Left ventricle myocardium inferior (tissue), 1 donor: ENCODE measurements around the gene TBC1D2. TPM values are rescaled to one million over a fixed set of nuclear protein-coding genes. Genes with fewer than 3 reads are reported as not detected.

Experiments
- DNase-seq: peaks from one replicate; pipeline ENCODE4 v3.0.0-alpha.2; 2020
- H3K27ac ChIP-seq: fragments of 200-600 bp; replicated peaks from 2 replicates; pipeline ENCODE4 v1.8.0; 2021
- H3K27me3 ChIP-seq: fragments of 200-600 bp; 2 replicates; pipeline ENCODE4 v1.8.0; 2021; ENCODE audit warnings: low read depth
- H3K36me3 ChIP-seq: fragments of 200-600 bp; 2 replicates; pipeline ENCODE4 v1.8.0; 2021
- H3K4me1 ChIP-seq: fragments of 200-600 bp; 2 replicates; pipeline ENCODE4 v1.8.0; 2021
- H3K4me3 ChIP-seq: fragments of 200-600 bp; 2 replicates; pipeline ENCODE4 v1.8.0; 2021; ENCODE audit warnings: mild to moderate bottlenecking, moderate library complexity
- H3K9me3 ChIP-seq: fragments of 200-600 bp; replicated peaks from 2 replicates; pipeline ENCODE4 v1.8.0; 2021
- intact Hi-C: fragments of 100-400 bp; cut with micrococcal nuclease; formaldehyde crosslinking; loops from one replicate; pipeline ENCODE4 v1.11.0; 2022
- microRNA-seq: library from miRNA; unstranded; fragments of <30 nt; microRNA quantifications from one replicate; pipeline ENCODE4 v1.2.0, GENCODE V29; 2020
- total RNA-seq: library from RNA; stranded (reverse); fragmentation: NEBNext Ultra II Directional; extraction: Animal tissue kit (Norgen Biotek cat#: 25700); gene quantifications from one replicate; pipeline ENCODE4 v1.2.1, GENCODE V29; 2021
- TF ChIP-seq, protein P1 (sequence below): fragments of 200-600 bp; IDR thresholded peaks from 2 replicates; pipeline ENCODE4 v1.8.0; 2021; ENCODE audit warnings: antibody characterized with exemption, mild to moderate bottlenecking, borderline replicate concordance
- donor health status: DM: no; HTN: yes; CAD: no; lungs with severe emphysema.

Gene TBC1D2
- total RNA-seq, 1 donor from 2014 or later = 1.7 TPM

DNA sequence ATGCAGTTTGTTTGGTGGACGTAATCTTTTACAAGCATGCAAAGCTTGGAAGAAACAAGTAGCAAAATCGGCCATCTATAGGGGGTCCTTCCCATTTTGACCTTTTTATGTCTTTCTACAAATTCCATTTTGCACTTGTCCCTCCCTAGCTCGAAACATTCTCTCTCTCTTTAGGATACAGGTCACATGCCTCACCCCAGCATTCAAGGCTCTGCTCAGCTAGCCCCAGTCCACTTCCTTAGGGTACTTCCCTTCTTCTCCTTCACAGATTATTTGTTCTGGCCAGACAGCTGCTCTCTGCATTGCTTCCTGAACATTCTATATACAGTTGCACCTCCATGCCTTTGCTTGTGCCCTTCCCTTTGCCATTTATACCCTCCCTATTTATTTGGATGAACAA lies 104.7 kb downstream of the TBC1D2 start:
- Histone ChIP-seq H3K4me3 (no peak overlapping the region), H3K4me1 (no peaks in the 10 kb centered on the region), H3K9me3 (peaks cover 10% of the 10 kb centered on the region), H3K36me3 (no peaks in the 10 kb centered on the region), H3K27ac (no peak overlapping the region), H3K27me3 (no peaks in the 10 kb centered on the region)
- intact Hi-C loops = no loop called here
- no peak for DNase-seq
- TF ChIP-seq, protein P1, sequence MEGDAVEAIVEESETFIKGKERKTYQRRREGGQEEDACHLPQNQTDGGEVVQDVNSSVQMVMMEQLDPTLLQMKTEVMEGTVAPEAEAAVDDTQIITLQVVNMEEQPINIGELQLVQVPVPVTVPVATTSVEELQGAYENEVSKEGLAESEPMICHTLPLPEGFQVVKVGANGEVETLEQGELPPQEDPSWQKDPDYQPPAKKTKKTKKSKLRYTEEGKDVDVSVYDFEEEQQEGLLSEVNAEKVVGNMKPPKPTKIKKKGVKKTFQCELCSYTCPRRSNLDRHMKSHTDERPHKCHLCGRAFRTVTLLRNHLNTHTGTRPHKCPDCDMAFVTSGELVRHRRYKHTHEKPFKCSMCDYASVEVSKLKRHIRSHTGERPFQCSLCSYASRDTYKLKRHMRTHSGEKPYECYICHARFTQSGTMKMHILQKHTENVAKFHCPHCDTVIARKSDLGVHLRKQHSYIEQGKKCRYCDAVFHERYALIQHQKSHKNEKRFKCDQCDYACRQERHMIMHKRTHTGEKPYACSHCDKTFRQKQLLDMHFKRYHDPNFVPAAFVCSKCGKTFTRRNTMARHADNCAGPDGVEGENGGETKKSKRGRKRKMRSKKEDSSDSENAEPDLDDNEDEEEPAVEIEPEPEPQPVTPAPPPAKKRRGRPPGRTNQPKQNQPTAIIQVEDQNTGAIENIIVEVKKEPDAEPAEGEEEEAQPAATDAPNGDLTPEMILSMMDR = no peak

DNA sequence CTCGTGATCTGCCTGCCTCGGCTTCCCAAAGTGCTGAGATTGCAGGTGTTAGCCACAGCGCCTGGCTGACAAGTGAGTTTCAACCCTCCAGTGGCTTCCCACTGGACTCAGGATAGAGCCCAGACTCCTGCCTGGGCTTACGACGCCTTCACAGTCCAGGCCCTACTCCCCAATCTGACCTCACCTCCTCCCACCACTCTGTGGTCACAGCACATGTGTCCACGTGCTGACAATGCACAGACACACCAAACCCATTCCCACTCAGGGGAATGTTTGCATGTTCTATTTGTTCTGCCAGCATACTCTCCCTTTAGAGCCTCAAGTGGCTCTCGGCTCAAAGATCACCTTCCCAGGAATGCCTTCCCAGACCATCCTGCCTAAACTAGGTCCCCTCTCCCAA lies 105.3 kb downstream of the TBC1D2 start:
- Histone ChIP-seq H3K36me3 (no peaks in the 10 kb centered on the region), H3K27ac (no peak overlapping the region), H3K27me3 (no peaks in the 10 kb centered on the region), H3K4me3 (no peak overlapping the region), H3K4me1 (no peaks in the 10 kb centered on the region), H3K9me3 (peaks cover 10% of the 10 kb centered on the region)
- intact Hi-C loops = no loop called here
- TF ChIP-seq, protein P1 = no peak
- no peak for DNase-seq

DNA sequence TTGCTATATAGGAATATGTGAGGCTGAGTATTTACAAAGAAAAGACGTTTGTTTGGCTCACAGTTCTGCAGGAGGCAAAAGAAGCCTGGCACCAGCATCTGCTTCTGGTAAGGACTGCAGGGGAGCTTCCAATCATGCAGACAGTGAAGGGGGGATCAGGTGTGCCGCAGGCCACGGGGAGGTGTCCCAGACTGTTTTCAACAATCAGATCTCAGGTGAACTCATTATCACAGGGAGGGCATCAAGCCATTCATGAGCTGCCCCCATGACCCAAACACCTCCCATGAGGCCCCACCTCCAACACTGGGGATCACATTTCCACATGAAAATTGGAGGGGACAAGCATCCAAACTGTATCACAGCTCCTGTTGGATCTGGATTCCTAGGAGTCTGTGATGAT lies 106.0 kb downstream of the TBC1D2 start:
- Histone ChIP-seq H3K4me3 (no peak overlapping the region), H3K27me3 (peaks cover 4% of the 10 kb centered on the region), H3K9me3 (peaks cover 10% of the 10 kb centered on the region), H3K4me1 (no peaks in the 10 kb centered on the region), H3K27ac (no peak overlapping the region), H3K36me3 (no peaks in the 10 kb centered on the region)
- DNase-seq = no peak
- TF ChIP-seq, protein P1 = no peak
- intact Hi-C loops = no loop called here

Small RNAs within 50 kb of the gene (microRNA-seq; reads per million reads assigned to microRNA genes)
- gene MIR6854 = not detected

Other genes with a start within 250 kb of the TBC1D2 start
- gene NANS, start 198.9 kb downstream of the TBC1D2 start, total RNA-seq = 38.6 TPM
- 4.1 TPM for gene TRIM14, start 136.4 kb downstream of the TBC1D2 start, total RNA-seq
- gene CORO2A, start 63.0 kb downstream of the TBC1D2 start, total RNA-seq = 0.14 TPM